SU-DHL-6 (cell line): ENCODE results near the gene RARS1.

Experiments
- H2AFZ ChIP-seq: fragments of 200-600 bp; sonication (generic); 2 replicates; pipeline ENCODE4 v1.6.1; 2014; ENCODE audit warnings: low read depth, mild to moderate bottlenecking, moderate library complexity, mixed read lengths, antibody characterized with exemption, low read length; ENCODE audit not compliant: severe bottlenecking
- H3F3A ChIP-seq: fragments of 200-600 bp; shearing (Covaris generic); 2 replicates; pipeline ENCODE4 v1.6.0; 2016; ENCODE audit warnings: antibody characterized with exemption, mild to moderate bottlenecking; ENCODE audit not compliant: insufficient read depth
- H3K27ac ChIP-seq: fragments of 200-600 bp; sonication (generic); 2 replicates; pipeline ENCODE4 v1.5.1; 2016; ENCODE audit warnings: low read depth, mild to moderate bottlenecking, low read length, moderate library complexity, mixed read lengths
- H3K27me3 ChIP-seq: fragments of 200-600 bp; sonication (generic), shearing (Covaris generic); 2 replicates; pipeline ENCODE4 v1.6.0; 2014; ENCODE audit warnings: mild to moderate bottlenecking, low read length
- H3K36me3 ChIP-seq: fragments of 200-600 bp; sonication (generic); 2 replicates; pipeline ENCODE4 v1.6.1; 2014; ENCODE audit warnings: mild to moderate bottlenecking, low read length, mixed read lengths
- H3K4me2 ChIP-seq: fragments of 300-600, 200-600 bp; shearing (Covaris generic), sonication (generic); 2 replicates; pipeline ENCODE4 v1.6.0; 2014; ENCODE audit warnings: low read length, low read depth, mild to moderate bottlenecking; ENCODE audit not compliant: poor library complexity, severe bottlenecking
- H3K4me3 ChIP-seq: fragments of 200-600 bp; sonication (generic); 2 replicates; pipeline ENCODE4 v1.5.1; 2014; ENCODE audit warnings: antibody characterized with exemption, low read length, mild to moderate bottlenecking, mixed read lengths; ENCODE audit not compliant: insufficient read depth, poor library complexity, severe bottlenecking
- H3K79me2 ChIP-seq: fragments of 200-600 bp; sonication (generic); 2 replicates; pipeline ENCODE4 v1.6.1; 2014; ENCODE audit warnings: mild to moderate bottlenecking, low read length, moderate library complexity; ENCODE audit not compliant: insufficient read depth
- H3K9ac ChIP-seq: fragments of 200-600 bp; sonication (generic); 2 replicates; pipeline ENCODE4 v1.7.0; 2014; ENCODE audit warnings: mild to moderate bottlenecking, low read length
- H3K9me2 ChIP-seq: fragments of 200-600 bp; sonication (generic); replicated peaks from 2 replicates; pipeline ENCODE4 v1.6.1; 2014; ENCODE audit warnings: low read length; ENCODE audit not compliant: insufficient read depth
- H3K9me3 ChIP-seq: fragments of 200-600 bp; sonication (generic); 2 replicates; pipeline ENCODE4 v1.6.1; 2014; ENCODE audit warnings: low read length, mixed read lengths; ENCODE audit not compliant: insufficient read depth
- H4K20me1 ChIP-seq: fragments of 200-600 bp; sonication (generic); 2 replicates; pipeline ENCODE4 v1.6.1; 2014; ENCODE audit warnings: low read depth, mild to moderate bottlenecking, antibody characterized with exemption, low read length, moderate library complexity, mixed read lengths
- CTCF ChIP-seq: fragments of 200-600 bp; sonication (generic); IDR thresholded peaks from one replicate; pipeline ENCODE4 v1.5.1; 2017; ENCODE audit warnings: antibody characterized with exemption, mild to moderate bottlenecking, low read length, moderate library complexity; ENCODE audit not compliant: insufficient read depth, poor library complexity, severe bottlenecking
- EZH2phosphoT487 ChIP-seq: fragments of 200-600 bp; sonication (generic), shearing (Covaris generic); conservative IDR thresholded peaks from 2 replicates; pipeline ENCODE4 v1.6.1; 2018; ENCODE audit warnings: mild to moderate bottlenecking, antibody characterized with exemption, low read length, moderate library complexity, mixed read lengths

Gene RARS1

DNA sequence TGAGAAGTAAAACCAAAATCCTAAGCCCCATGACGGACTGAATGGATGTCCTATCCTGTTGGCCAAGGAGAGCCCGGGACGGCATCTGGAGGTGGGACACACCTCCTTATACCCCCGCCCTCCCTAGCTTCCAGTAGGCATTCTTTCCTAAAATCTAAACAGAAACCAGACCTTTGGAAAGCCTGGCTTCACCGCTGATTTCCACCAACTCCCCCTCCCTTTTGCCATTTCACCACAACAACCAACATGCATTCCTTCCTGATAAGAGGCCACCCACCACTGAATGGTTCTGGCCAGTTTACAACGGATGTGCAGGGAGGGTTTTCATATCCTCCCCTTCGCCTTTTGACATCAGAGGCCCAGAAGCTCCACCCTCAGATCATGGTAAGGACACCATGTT lies 9.2 kb upstream of the RARS1 start:
- no peak overlapping the region for H3K4me2 ChIP-seq
- H2AFZ ChIP-seq: no peak overlapping the region
- no peak overlapping the region for H3K27ac ChIP-seq
- TF ChIP-seq EZH2phosphoT487: no peak
- no peak overlapping the region for H3K4me3 ChIP-seq
- H3K9me3 ChIP-seq: no peaks in the 10 kb centered on the region
- no peaks in the 10 kb centered on the region for H3K79me2 ChIP-seq
- H4K20me1 ChIP-seq: no peaks in the 10 kb centered on the region
- no peak overlapping the region for H3K9ac ChIP-seq
- H3K27me3 ChIP-seq: no peaks in the 10 kb centered on the region
- H3K9me2 ChIP-seq: no peaks in the 10 kb centered on the region
- no peaks in the 10 kb centered on the region for H3F3A ChIP-seq
- H3K36me3 ChIP-seq: no peaks in the 10 kb centered on the region

- no peaks in the 10 kb centered on the region for H3K9me3 ChIP-seq
- H3K27me3 ChIP-seq: no peaks in the 10 kb centered on the region
- H3K36me3 ChIP-seq: no peaks in the 10 kb centered on the region
- no peaks in the 10 kb centered on the region for H4K20me1 ChIP-seq
- no peak for TF ChIP-seq EZH2phosphoT487
- TF ChIP-seq CTCF: no peak
- no peak overlapping the region for H3K4me3 ChIP-seq
- H3K4me2 ChIP-seq: no peak overlapping the region
- no peaks in the 10 kb centered on the region for H3K79me2 ChIP-seq
- no peaks in the 10 kb centered on the region for H3K9me2 ChIP-seq
- H3F3A ChIP-seq: no peaks in the 10 kb centered on the region
- no peak overlapping the region for H3K27ac ChIP-seq
- no peak overlapping the region for H3K9ac ChIP-seq
- H2AFZ ChIP-seq: no peak overlapping the region
These were observed 7.1 kb upstream of the RARS1 start for GRCh38 chr5:168479166-168479565.

DNA sequence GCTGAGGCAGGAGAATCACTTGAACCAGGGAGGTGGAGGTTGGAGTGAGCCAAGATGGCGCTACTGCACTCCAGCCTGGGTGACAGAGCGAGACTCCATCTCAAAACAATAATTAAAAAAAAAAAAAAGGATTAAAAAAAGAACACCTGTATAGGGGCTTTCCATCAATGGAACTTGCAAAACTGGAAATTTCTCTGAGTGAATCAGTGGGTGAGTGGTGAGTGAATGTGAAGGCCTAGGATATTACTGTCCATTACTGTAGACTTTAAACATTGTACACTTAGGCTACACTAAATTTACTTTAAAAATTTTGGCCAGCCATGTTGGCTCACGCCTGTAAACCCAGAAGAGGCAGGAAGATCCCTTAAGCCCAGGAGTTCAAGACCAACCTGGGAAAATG lies 5.7 kb upstream of the RARS1 start:
- Histone ChIP-seq H3K27me3 (no peaks in the 10 kb centered on the region), H3K36me3 (no peaks in the 10 kb centered on the region), H3K79me2 (no peaks in the 10 kb centered on the region), H3K4me3 (no peak overlapping the region), H3F3A (no peaks in the 10 kb centered on the region), H2AFZ (no peak overlapping the region), H3K4me2 (no peak overlapping the region), H3K9ac (no peak overlapping the region), H3K9me3 (no peaks in the 10 kb centered on the region), H3K9me2 (no peaks in the 10 kb centered on the region), H4K20me1 (no peaks in the 10 kb centered on the region), H3K27ac (no peak overlapping the region)
- TF ChIP-seq EZH2phosphoT487: no peak
- no peak for TF ChIP-seq CTCF

DNA sequence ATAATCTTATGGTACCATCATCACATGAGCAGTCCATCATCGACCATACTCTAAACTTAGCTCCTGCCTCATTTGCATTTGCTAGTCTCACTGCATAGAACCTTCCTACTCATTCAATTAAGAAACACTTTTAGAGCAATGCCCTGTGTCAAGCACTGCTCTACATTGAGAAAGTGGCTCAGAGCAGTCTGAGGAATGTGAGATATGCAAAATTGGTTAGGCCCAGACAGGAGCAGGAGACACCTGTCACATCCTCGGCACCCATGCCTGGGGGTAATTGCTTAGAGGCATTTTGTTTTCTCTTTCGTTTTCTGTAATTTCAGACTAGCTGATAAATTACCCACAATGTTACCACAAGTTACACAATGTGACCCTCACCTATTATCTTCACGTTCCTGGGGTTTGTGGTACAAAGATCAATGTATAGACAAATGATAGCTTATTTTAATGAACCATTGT lies 4.9 kb upstream of the RARS1 start:
- TF ChIP-seq EZH2phosphoT487 (no peak), CTCF (no peak)
- Histone ChIP-seq H3K79me2 (no peaks in the 10 kb centered on the region), H3K9me3 (no peaks in the 10 kb centered on the region), H2AFZ (peak overlapping the region; percentile 29), H3K36me3 (no peaks in the 10 kb centered on the region), H3K9ac (no peak overlapping the region), H3K9me2 (no peaks in the 10 kb centered on the region), H3K4me3 (no peak overlapping the region), H4K20me1 (no peaks in the 10 kb centered on the region), H3K27me3 (no peaks in the 10 kb centered on the region), H3K4me2 (peak overlapping the region; percentile 21), H3K27ac (no peak overlapping the region), H3F3A (no peaks in the 10 kb centered on the region)
